Urinary bladder (tissue), 4 donors: ENCODE results near the gene ALS2CL. TPM values are rescaled to one million over a fixed set of nuclear protein-coding genes. Genes with fewer than 3 reads are reported as not detected.

Source experiments
- DNase-seq: peaks from one replicate; pipeline ENCODE4 v3.0.0-alpha.2; 2015; ENCODE audit errors: extremely low spot score
- H3K27ac ChIP-seq: one replicate; pipeline ENCODE4 v1.5.1; 2013; ENCODE audit warnings: low read depth, mild to moderate bottlenecking, moderate library complexity
- H3K36me3 ChIP-seq: one replicate; pipeline ENCODE4 v1.6.1; 2013; ENCODE audit warnings: mild to moderate bottlenecking, moderate library complexity; ENCODE audit not compliant: insufficient read depth
- H3K4me1 ChIP-seq: one replicate; pipeline ENCODE4 v1.6.1; 2013; ENCODE audit warnings: mild to moderate bottlenecking, moderate library complexity; ENCODE audit not compliant: insufficient read depth
- H3K4me3 ChIP-seq: one replicate; pipeline ENCODE4 v1.5.1; 2013; ENCODE audit warnings: low read depth, low read length
- WGBS: extraction: QIAGEN DNeasy Blood & Tissue Kit; methylation state at CpG from one replicate; pipeline ENCODE4 v1.1.7; 2013; 5-methylcytosine and 5-hydroxymethylcytosine counted together
- polyA plus RNA-seq: library from polyadenylated mRNA; stranded (reverse); fragments of 200-250 nt; gene quantifications from one replicate; pipeline ENCODE4 v1.2.3, GENCODE V29; 2013
- total RNA-seq: library from RNA; depleted of rRNA; stranded (reverse); fragments of >200 nt; gene quantifications from one replicate; pipeline ENCODE4 v1.2.3, GENCODE V29; 2014
- donor health status: healthy with polysubstance abuse.
- donor health status: healthy.

Gene ALS2CL
- total and polyA plus RNA-seq, 2 donors = 10.4 to 10.6 TPM

- H3K36me3 ChIP-seq = no peaks in the 10 kb centered on the region
- H3K27ac ChIP-seq = no peak overlapping the region
- 93% methylated on average over 25 of the region's 25 CpGs for WGBS
- DNase-seq = no peak
- no peaks in the 10 kb centered on the region for H3K4me1 ChIP-seq
- no peak overlapping the region for H3K4me3 ChIP-seq
Observed at GRCh38 chr3:46671541-46672348, 21.7 kb downstream of the ALS2CL start.

GRCh38 chr3:46670891-46671427 is 22.5 kb downstream of the ALS2CL start:
- H3K36me3 ChIP-seq = no peaks in the 10 kb centered on the region
- no peak overlapping the region for H3K27ac ChIP-seq
- no peak for DNase-seq
- H3K4me3 ChIP-seq = no peak overlapping the region
- no peaks in the 10 kb centered on the region for H3K4me1 ChIP-seq
- WGBS = 96% methylated on average over 4 of the region's 4 CpGs

- Histone ChIP-seq H3K4me1 (no peaks in the 10 kb centered on the region), H3K36me3 (no peaks in the 10 kb centered on the region), H3K27ac (no peak overlapping the region), H3K4me3 (no peak overlapping the region)
- WGBS = 88% methylated on average over 17 of the region's 17 CpGs
- no peak for DNase-seq
Observed at GRCh38 chr3:46670000-46670890, 23.2 kb downstream of the ALS2CL start.

GRCh38 chr3:46669191-46669999 is 24.1 kb downstream of the ALS2CL start:
- WGBS = 79% methylated on average over 9 of the region's 9 CpGs
- H3K4me1 ChIP-seq = no peaks in the 10 kb centered on the region
- no peak for DNase-seq
- H3K4me3 ChIP-seq = no peak overlapping the region
- H3K36me3 ChIP-seq = no peaks in the 10 kb centered on the region
- H3K27ac ChIP-seq = no peak overlapping the region

GRCh38 chr3:46668591-46668990 is 24.9 kb downstream of the ALS2CL start:
- H3K4me1 ChIP-seq = no peaks in the 10 kb centered on the region

GRCh38 chr3:46668116-46668515 is 25.4 kb downstream of the ALS2CL start:
- 78% methylated on average over 8 of the region's 8 CpGs for WGBS
- H3K36me3 ChIP-seq = no peaks in the 10 kb centered on the region
- no peak for DNase-seq

More at GRCh38 chr3:46668591-46668990, 24.9 kb downstream of the ALS2CL start:
- Histone ChIP-seq H3K36me3 (no peaks in the 10 kb centered on the region), H3K27ac (no peak overlapping the region), H3K4me3 (no peak overlapping the region)
- no peak for DNase-seq
- WGBS = 82% methylated on average over 2 of the region's 2 CpGs

GRCh38 chr3:46667657-46668056 is 25.8 kb downstream of the ALS2CL start:
- H3K36me3 ChIP-seq = no peaks in the 10 kb centered on the region
- no peak for DNase-seq
- no peak overlapping the region for H3K4me3 ChIP-seq
- no peak overlapping the region for H3K27ac ChIP-seq
- no peaks in the 10 kb centered on the region for H3K4me1 ChIP-seq
- 91% methylated on average over 9 of the region's 9 CpGs for WGBS

More at GRCh38 chr3:46668116-46668515, 25.4 kb downstream of the ALS2CL start:
- Histone ChIP-seq H3K4me1 (no peaks in the 10 kb centered on the region), H3K4me3 (no peak overlapping the region), H3K27ac (no peak overlapping the region)

GRCh38 chr3:46667061-46667621 is 26.3 kb downstream of the ALS2CL start:
- WGBS = 90% methylated on average over 8 of the region's 8 CpGs
- no peak overlapping the region for H3K27ac ChIP-seq
- DNase-seq = no peak
- H3K4me1 ChIP-seq = no peaks in the 10 kb centered on the region
- no peak overlapping the region for H3K4me3 ChIP-seq
- H3K36me3 ChIP-seq = no peaks in the 10 kb centered on the region

- no peak overlapping the region for H3K4me3 ChIP-seq
- no peaks in the 10 kb centered on the region for H3K36me3 ChIP-seq
- H3K27ac ChIP-seq = no peak overlapping the region
- 50% methylated on average over 7 of the region's 7 CpGs for WGBS
- H3K4me1 ChIP-seq = no peaks in the 10 kb centered on the region
- no peak for DNase-seq
Observed at GRCh38 chr3:46666453-46666845, 27.0 kb downstream of the ALS2CL start.

- 92% methylated on average over 9 of the region's 9 CpGs for WGBS
- no peaks in the 10 kb centered on the region for H3K4me1 ChIP-seq
- DNase-seq = no peak
- no peaks in the 10 kb centered on the region for H3K36me3 ChIP-seq
- H3K27ac ChIP-seq = no peak overlapping the region
- H3K4me3 ChIP-seq = no peak overlapping the region
Observed at GRCh38 chr3:46665763-46666452, 27.6 kb downstream of the ALS2CL start.

GRCh38 chr3:46664971-46665762 is 28.3 kb downstream of the ALS2CL start:
- DNase-seq = no peak
- no peaks in the 10 kb centered on the region for H3K36me3 ChIP-seq
- H3K4me3 ChIP-seq = no peak overlapping the region
- no peaks in the 10 kb centered on the region for H3K4me1 ChIP-seq
- WGBS = 82% methylated on average over 23 of the region's 23 CpGs
- H3K27ac ChIP-seq = no peak overlapping the region
